Measurements from ENCODE around the gene HCRT.

The HCRT gene

GRCh38 chr17:42192189-42193126, 7.2 kb upstream of the HCRT start:
- Histone ChIP-seq H3K9me3 (ENCODE audit: severe bottlenecking) (no peaks in the 10 kb centered on the region), H3K27ac (ENCODE audit: poor library complexity, severe bottlenecking) (no peak overlapping the region), H3K27me3 (ENCODE audit: insufficient read depth, poor library complexity, severe bottlenecking) (no peaks in the 10 kb centered on the region), H3K4me3 (ENCODE audit: severe bottlenecking) (no peak overlapping the region), H3K4me1 (ENCODE audit: insufficient read depth, poor library complexity, severe bottlenecking) (no peaks in the 10 kb centered on the region), H3K36me3 (ENCODE audit: low read depth) (no peaks in the 10 kb centered on the region)
- no peak for ATAC-seq (ENCODE audit: low read depth)
- DNase-seq (ENCODE audit: low spot score): no peak
- no peak for TF ChIP-seq CTCF (IDR thresholded peaks at IDR 0.05; ENCODE audit: poor library complexity, severe bottlenecking)

GRCh38 chr17:42191275-42191608, 6.0 kb upstream of the HCRT start:
- Histone ChIP-seq H3K27ac (ENCODE audit: poor library complexity, severe bottlenecking) (no peak overlapping the region), H3K4me3 (ENCODE audit: severe bottlenecking) (no peak overlapping the region), H3K9me3 (ENCODE audit: severe bottlenecking) (no peaks in the 10 kb centered on the region), H3K27me3 (ENCODE audit: insufficient read depth, poor library complexity, severe bottlenecking) (no peaks in the 10 kb centered on the region), H3K4me1 (ENCODE audit: insufficient read depth, poor library complexity, severe bottlenecking) (no peaks in the 10 kb centered on the region), H3K36me3 (ENCODE audit: low read depth) (no peaks in the 10 kb centered on the region)
- ATAC-seq (ENCODE audit: low read depth) (no peak), DNase-seq (ENCODE audit: low spot score) (no peak)
- no peak for TF ChIP-seq CTCF (IDR thresholded peaks at IDR 0.05; ENCODE audit: poor library complexity, severe bottlenecking)

- no peak for TF ChIP-seq CTCF (IDR thresholded peaks at IDR 0.05; ENCODE audit: poor library complexity, severe bottlenecking)
- H3K9me3 ChIP-seq (ENCODE audit: severe bottlenecking): no peaks in the 10 kb centered on the region
- no peaks in the 10 kb centered on the region for H3K4me1 ChIP-seq (ENCODE audit: insufficient read depth, poor library complexity, severe bottlenecking)
- H3K4me3 ChIP-seq (ENCODE audit: severe bottlenecking): no peak overlapping the region
- ATAC-seq (ENCODE audit: low read depth): no peak
- H3K36me3 ChIP-seq (ENCODE audit: low read depth): no peaks in the 10 kb centered on the region
- H3K27me3 ChIP-seq (ENCODE audit: insufficient read depth, poor library complexity, severe bottlenecking): no peaks in the 10 kb centered on the region
- no peak overlapping the region for H3K27ac ChIP-seq (ENCODE audit: poor library complexity, severe bottlenecking)
- DNase-seq (ENCODE audit: low spot score): no peak
Measured at GRCh38 chr17:42190491-42191274, 5.4 kb upstream of the HCRT start.

- Histone ChIP-seq H3K9me3 (ENCODE audit: severe bottlenecking) (no peaks in the 10 kb centered on the region), H3K4me3 (ENCODE audit: severe bottlenecking) (no peak overlapping the region), H3K4me1 (ENCODE audit: insufficient read depth, poor library complexity, severe bottlenecking) (no peaks in the 10 kb centered on the region), H3K27me3 (ENCODE audit: insufficient read depth, poor library complexity, severe bottlenecking) (no peaks in the 10 kb centered on the region), H3K36me3 (ENCODE audit: low read depth) (no peaks in the 10 kb centered on the region), H3K27ac (ENCODE audit: poor library complexity, severe bottlenecking) (no peak overlapping the region)
- TF ChIP-seq CTCF (IDR thresholded peaks at IDR 0.05; ENCODE audit: poor library complexity, severe bottlenecking): no peak
- DNase-seq (ENCODE audit: low spot score) (no peak), ATAC-seq (ENCODE audit: low read depth) (no peak)
Measured at GRCh38 chr17:42189651-42189965, 4.4 kb upstream of the HCRT start.
